ENCODE measurements around the gene MRAS.

DNA sequence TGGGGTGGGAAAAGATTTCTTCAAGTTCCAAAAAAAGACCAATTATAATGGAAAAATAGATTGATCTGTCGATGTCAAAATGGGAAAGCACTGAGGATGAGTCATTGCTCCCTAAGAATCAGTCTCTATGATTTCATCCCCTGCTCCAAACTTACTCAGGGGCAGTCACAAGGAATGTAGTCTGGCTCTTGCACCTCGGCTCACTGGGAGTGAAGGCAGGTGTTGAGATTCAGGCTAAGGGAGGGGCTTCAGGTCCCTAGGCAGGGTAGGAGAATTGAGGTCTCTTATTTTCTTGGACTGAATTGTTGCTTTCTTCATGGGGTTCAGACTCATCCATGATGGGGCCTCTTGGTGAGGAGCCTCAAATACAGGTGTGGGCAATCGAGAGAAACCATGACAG, 100.3 kb downstream of the MRAS start:
- TF ChIP-seq POLR2AphosphoS5 (IDR thresholded peaks at IDR 0.05; ENCODE audit: low read depth, low read length) (no peak), ZNF274 (IDR thresholded peaks at IDR 0.05; ENCODE audit: borderline replicate concordance, extremely low read depth, low read length) (no peak), EP300 (IDR thresholded peaks at IDR 0.05; ENCODE audit: borderline replicate concordance in 1 of 2, low read depth in 2 of 2, low read length in 2 of 2) (no peak), SRF (IDR thresholded peaks at IDR 0.05; ENCODE audit: low read depth, low read length) (no peak), POLR2A (IDR thresholded peaks at IDR 0.05; ENCODE audit: control extremely low read depth in 1 of 2, low read depth in 2 of 2, low read length in 2 of 2) (no peak)
- TF ChIP-seq, protein P1, sequence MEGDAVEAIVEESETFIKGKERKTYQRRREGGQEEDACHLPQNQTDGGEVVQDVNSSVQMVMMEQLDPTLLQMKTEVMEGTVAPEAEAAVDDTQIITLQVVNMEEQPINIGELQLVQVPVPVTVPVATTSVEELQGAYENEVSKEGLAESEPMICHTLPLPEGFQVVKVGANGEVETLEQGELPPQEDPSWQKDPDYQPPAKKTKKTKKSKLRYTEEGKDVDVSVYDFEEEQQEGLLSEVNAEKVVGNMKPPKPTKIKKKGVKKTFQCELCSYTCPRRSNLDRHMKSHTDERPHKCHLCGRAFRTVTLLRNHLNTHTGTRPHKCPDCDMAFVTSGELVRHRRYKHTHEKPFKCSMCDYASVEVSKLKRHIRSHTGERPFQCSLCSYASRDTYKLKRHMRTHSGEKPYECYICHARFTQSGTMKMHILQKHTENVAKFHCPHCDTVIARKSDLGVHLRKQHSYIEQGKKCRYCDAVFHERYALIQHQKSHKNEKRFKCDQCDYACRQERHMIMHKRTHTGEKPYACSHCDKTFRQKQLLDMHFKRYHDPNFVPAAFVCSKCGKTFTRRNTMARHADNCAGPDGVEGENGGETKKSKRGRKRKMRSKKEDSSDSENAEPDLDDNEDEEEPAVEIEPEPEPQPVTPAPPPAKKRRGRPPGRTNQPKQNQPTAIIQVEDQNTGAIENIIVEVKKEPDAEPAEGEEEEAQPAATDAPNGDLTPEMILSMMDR (IDR thresholded peaks at IDR 0.05; ENCODE audit: control extremely low read depth in 1 of 3, insufficient read depth in 1 of 3, low read depth in 1 of 3, low read length in 3 of 3), result no peak
